ENCODE measurements around the gene PSME2.

The PSME2 gene, protein sequence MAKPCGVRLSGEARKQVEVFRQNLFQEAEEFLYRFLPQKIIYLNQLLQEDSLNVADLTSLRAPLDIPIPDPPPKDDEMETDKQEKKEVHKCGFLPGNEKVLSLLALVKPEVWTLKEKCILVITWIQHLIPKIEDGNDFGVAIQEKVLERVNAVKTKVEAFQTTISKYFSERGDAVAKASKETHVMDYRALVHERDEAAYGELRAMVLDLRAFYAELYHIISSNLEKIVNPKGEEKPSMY

DNA sequence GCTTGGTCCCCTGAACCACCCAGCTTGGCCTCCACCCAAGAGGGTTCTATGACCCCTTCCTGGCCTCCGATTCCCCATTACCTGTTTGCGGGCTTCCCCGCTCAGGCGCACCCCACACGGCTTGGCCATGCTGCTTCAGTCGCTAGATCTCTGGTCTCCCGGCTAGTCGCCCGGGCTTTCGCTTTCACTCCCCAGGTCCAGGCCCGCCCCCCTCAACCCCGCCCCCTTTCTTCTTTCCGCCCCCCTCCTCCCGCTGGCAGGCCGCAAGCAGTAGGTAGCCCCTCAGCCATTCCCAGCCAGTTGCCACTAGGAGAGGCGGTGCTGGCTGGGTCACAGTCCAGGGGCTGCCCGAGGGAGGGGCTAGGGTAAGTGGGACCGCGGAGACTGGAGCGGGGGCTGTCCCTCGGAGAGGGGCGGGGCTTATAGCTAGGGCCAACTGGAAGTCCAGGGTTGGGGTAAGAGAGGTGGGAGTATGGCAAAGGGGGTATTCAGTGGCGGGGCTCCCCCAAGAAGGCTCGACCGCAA, at the start of gene PSME2:
Gene PSME2 (minus strand): TSS at position 158 of the 525 bp plus-strand sequence. CDS start 29 bp downstream, at position 129.
- DNase-seq (ENCODE audit: low read depth in 2 of 2) = peak; percentile 93 to 95

DNA sequence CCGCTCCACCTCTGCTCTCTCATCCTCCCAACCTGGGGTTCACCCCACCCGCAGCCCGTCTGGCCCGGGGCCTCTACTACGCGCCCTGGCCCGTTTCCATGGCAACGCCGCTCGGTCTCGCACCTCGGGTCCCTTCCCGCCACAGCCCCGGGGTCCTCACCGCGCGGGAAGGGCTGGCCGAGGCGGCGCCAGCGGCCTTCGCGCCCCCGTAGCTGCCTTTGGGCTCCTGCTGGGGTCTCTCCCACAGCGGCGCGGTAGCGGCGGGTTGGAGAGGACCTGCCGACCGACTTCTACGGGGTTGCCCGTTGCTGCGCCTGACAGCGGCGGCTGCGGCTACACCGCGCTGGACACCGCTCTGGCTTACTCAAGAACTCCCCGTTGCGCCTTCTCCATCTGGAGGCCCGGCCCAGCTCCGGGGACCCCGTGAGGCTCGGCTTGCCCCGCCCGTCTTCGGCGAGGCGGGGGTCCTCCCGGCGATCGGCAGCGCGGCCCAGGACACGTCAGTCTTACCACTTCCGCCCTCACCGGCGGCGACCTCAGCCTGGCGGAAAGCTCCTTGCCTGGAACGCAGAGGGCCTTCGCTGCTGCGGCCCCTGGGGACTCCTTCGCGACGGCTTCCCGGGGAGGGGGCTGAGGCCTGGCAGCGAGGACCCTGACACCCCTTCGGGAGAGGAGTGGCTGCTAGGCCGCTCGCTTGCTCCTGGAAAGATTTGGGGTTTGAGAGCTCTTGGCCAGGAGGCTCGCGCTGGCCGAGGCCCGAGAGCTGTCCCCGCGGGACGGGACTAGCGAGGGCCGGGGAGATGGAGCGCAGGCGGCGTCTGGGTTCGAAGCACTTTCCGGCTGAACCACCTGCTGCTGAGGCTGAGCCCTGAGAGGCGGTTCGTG, 49.0 kb upstream of the PSME2 start, which contains the start of gene TM9SF1:
Gene TM9SF1 (minus strand): TSS at position 256 of the 885 bp plus-strand sequence. CDS start 422 bp downstream, outside the sequence.
- DNase-seq (ENCODE audit: low read depth in 2 of 2) = peak; percentile 80 to 83

DNA sequence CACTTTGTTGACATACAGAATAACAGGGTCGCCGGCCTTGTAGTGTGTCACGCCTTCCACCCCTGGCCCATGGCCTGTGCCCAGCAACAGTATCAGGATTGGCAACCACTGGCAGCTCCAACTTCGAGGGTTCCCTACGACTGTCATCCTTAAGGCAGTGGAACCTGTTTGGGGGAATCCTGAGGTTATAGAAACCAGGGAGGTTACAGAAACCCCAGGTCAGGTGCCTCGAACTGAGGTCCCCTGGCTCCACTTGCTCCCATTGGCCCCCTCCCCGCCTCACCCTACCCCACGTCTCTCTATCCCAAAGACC, 48.4 kb upstream of the PSME2 start:
- no peak for DNase-seq (ENCODE audit: low read depth in 2 of 2)

DNA sequence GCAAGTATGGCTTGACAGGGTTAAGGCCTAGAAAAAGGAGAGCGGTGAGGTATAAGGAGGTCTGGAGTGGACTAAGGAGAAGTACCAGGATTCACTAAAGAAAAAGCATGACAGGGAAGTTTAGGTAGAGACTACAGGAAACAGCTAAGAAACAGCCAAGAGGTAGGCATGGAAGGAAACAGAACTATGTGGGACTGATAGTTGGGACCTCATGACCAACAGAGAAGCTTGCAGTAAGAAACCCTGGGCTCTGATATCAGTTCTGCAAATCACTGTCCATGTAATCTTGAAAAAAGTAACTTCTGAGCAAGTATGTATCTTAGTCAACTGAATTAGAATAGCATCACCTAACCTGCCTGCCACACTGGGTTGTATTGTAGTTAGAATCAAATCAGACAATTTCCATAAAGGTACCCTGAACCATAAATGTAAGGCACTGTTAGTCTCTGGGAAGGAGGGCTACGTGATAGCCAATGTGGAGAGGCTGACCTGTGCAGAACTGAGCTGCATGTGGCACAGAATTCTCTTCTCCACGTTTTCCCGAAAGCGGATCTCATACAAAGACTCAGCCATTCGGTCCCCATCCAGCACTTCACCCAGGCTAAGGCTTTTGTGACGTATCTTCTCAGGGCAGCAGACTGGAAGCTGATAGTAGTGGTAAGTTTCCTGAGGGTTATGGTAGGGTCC, 47.9 kb upstream of the PSME2 start:
- no peak for DNase-seq (ENCODE audit: low read depth in 2 of 2)

DNA sequence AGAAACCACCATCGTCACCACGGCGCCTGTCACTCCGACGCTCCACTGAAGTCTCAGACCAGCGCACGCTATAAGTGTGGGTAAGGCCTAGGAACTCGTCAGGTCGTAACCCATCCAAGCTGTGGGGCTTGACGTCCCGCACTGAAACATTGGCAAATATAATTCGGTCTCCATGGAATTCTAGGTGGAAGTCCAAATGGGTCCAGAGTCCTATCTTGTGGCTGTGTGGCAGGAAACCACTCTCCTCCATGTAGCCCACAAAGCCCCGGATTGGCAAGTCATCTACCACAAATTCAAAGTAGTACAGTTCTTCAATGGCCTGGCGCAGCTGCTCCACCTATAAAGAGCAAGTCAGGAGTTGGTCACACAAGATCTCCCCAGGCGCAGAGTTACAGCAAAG, 46.5 kb upstream of the PSME2 start:
- no peak for DNase-seq (ENCODE audit: low read depth in 2 of 2)

DNA sequence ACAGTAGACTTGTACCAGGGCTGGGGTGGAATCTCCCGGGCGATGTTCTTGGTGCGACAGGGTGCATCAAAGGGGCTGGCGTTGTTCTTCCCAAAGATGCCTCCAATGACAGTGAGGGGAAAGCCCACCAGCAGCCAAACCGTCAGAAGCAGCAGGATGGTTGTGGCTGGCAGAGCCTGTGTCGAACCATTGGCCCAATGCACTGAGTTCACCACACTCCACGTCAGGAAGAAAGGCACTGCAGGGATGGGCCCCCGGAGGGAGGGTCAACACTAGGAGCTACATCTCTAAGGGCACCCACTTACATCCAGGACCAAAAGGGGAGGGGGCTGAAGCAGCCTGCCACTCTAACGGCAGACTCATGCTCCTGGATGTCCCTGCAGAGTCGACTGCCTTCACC, 44.0 kb upstream of the PSME2 start:
- DNase-seq (ENCODE audit: low read depth in 2 of 2) = no peak

DNA sequence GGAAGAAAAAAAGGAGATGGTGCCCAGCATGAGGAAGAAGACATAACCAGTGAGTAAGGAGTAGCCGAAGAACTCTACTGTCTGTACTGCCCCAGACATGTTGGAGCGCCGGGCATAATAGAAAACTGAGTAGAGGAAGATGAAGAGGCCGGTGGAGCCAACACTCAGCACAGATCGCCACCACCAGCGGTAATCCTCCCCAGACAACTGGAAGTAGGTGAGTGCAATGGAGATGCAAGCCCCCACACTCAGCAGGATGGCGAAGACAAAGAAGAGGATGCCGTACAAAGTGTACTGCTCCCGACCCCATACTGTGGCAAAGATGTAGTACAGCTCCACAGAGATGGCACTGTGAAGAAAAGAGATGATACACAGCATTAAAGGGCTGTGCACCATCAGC, 43.0 kb upstream of the PSME2 start:
- no peak for DNase-seq (ENCODE audit: low read depth in 2 of 2)

DNA sequence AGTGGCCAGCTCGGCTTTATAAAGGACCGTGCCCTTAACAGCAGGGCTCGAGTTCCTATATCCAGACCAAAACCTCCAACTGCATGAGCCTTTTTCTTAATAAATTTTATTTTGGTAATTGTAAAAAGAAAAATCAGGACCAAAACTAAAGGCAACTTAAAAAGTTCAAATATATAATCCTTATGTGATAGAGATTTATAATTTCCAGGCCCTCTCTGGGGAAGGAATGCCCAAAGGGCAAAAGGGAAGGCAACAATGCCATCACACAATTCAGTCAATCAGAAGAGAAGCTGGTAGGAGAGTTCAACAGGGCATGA, 42.6 kb upstream of the PSME2 start:
- no peak for DNase-seq (ENCODE audit: low read depth in 2 of 2)

DNA sequence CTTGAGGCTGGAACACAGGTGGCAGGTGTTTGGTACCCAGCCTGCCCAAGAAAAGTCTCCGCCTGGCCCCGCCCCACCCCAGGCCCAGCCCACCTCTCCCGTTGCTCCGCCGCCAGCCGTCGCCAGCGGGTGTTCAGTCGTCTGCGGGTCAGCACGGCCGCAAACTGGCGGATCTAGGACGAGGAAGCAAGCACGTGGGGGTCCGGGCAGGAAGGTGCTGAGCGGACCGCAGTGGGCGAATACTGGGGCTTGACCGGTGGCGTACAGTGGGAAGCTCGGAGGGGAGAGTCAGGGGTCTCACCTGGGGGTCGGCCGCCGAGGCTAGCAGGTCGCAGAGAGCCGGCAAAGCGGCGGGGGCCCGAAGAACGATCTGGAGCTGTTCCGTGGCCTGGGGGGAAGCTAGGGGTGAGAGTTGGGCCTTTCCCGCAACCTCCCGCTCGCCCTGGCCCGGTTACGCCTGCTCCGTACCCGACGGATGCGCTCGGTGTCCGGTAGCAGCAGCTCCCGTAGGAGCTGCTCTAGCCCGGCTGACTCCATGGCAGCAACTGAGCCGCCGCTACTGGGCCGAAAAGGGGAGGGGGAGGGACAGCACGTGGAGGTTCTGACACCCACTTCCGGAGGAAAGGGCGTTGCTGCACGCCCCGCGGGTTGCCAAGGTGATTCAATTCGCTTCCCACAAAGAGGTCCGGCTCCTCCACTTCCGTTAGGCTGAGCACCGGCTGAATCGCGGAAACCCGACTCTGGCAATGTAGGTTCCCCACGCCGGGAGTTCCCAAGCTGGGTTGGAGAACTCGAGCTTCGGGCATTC, 42.0 kb upstream of the PSME2 start, which contains the start of gene IPO4:
Gene IPO4 (minus strand): TSS at position 566 of the 808 bp plus-strand sequence. CDS start 29 bp downstream, at position 537.
- DNase-seq (ENCODE audit: low read depth in 2 of 2) = peak; percentile 92 to 93

DNA sequence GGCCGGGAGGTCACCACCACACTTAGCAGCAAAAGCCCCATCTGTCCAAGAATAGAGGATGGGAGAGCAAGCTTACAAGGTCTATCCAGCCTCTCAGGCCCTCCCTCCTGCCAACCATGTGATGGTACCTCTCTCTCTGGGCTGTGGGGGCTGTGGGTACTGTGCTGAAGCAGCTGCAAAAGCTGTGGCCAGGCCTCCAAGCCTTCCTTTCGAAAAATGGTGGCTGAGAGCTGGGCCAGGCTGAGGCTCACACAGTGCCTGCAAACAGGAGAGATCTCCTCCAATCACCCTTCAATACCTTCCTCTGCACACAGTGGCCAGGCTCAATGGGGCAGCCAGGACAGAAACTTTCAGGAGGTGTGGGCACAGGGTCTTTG, 41.1 kb upstream of the PSME2 start:
- no peak for DNase-seq (ENCODE audit: low read depth in 2 of 2)

DNA sequence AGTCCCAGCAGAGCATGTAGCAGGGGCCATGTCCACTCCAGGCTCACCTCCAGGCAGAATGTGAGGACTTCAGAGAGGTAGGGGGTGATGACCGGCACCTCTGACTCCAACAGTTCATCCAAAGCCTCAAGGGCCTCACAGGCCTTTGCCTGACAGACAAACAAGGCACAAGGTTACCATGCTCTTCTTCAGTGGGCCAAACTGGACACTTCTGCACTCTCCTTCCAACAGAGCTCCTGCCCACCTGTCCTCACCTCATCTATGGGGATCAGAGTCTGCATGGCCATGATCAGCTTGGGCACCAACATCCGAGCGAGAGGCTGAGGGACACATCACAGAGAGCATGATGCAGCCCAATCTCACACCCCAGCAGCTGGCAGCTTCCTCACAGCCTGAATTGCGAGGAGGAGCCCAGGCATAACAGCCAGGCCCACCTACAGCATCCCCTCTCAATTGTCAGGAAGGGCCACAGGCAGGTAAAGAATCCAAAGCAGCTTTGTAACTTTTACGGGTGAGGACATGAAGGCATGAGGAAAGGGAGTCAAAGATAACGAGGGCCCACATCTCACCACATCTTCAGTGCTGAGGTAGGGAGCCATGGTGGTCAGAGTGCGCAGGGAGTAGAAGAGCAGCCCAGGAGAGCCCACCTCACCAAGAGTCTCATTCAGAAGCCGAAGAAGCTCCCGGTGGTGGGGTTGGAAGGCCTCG, 40.6 kb upstream of the PSME2 start:
- no peak for DNase-seq (ENCODE audit: low read depth in 2 of 2)

DNA sequence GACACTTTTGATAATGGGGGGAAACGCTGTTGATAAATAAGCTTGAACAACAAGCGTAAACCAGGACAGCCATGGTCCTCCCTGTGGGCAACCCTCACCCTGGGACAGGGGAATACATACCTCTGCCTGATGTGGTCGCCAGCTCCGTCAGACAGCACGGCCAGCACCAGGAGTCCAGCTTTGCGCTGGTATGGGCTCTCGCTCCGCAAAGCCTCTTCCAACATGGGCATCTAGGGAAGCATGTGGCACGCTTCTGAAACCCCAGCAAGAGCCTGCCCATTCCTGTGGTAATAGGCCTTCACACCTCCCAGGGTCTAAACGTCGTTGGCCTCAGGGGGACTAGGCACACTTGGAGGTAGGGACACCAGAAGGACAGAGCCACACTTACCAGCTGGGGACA, 39.3 kb upstream of the PSME2 start:
- DNase-seq (ENCODE audit: low read depth in 2 of 2) = no peak

DNA sequence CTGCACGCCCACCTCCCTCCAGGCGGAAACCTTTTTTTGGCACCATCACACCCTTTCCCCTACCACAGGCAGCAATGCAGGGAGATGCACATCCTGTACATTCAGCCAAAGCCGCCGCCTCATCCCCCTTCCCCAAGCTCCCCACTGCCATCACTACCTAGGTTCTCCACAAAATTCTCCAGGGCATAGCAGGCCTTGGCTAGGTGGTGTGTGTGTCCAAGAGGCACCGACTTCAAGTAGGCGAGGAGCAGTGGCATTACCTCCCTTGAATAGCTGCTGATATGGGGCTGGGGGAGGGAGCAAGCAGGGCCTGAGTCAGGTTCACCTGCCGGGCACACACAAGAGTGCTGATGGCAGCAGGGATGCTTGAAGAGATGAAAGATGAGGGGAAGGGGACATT, 38.6 kb upstream of the PSME2 start:
- no peak for DNase-seq (ENCODE audit: low read depth in 2 of 2)

DNA sequence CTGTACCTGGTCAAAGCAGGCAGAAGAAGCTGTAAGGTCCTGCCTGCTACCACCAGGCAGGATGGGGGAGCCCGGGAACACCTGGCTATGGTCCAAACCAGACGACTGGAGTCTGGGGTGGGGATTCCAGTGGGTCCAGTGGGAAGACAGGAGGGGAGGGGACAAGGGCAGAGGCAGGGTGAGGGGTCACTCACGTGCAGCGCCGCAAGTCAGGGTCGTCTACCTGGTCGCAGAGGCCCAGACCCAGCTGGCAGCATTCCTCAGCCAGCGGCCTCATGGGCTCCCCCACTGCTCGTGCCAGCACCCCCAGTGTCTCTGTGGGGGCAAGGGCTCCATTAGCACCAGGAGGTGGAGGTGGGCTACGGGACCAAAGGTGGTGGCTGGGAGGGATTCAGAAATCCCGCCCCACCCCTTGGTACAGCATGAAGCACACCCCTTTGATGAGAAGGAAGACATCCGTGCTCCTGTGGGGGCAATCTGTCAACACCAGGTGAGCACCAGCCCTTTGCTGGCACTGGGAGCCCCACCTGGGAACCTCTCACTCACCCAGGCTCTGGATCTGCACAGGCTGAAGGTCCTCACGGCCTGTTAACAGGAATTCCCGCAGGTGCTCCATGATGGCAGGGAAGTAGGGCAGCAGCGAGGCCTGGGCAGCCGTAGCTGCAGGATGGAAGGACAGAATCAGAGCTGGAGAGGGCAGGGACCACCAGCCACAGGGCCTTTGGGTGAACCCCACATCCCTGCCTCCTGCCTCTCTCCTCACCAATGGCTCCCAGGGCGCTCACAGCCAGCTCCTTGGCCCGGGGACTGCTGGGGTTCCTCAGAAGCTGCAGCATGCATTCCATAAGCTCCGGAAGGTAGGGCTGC, 37.9 kb upstream of the PSME2 start:
- no peak for DNase-seq (ENCODE audit: low read depth in 2 of 2)

DNA sequence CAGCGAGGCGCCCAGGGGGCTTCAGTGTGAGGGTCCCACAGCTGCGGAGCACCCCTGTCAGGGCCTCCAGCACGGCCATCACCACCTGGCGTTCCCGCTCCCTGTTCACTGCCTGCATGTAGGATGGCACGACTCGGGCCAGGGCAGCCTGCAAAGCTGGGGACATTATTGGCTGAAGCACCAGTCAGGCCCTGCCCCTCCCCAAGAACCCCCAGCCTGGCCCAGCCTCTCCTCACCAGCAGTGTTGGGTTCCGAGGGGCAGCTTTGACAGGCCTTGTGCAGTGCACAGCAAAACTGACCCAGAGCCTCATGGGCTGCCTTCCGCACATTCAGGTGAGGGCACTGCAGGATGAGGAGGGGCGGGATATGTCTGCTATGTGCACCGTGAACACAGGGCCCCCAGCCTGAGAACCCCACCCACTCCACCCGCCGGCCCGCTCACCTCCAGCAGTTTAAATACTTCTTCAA, 36.6 kb upstream of the PSME2 start:
- no peak for DNase-seq (ENCODE audit: low read depth in 2 of 2)

DNA sequence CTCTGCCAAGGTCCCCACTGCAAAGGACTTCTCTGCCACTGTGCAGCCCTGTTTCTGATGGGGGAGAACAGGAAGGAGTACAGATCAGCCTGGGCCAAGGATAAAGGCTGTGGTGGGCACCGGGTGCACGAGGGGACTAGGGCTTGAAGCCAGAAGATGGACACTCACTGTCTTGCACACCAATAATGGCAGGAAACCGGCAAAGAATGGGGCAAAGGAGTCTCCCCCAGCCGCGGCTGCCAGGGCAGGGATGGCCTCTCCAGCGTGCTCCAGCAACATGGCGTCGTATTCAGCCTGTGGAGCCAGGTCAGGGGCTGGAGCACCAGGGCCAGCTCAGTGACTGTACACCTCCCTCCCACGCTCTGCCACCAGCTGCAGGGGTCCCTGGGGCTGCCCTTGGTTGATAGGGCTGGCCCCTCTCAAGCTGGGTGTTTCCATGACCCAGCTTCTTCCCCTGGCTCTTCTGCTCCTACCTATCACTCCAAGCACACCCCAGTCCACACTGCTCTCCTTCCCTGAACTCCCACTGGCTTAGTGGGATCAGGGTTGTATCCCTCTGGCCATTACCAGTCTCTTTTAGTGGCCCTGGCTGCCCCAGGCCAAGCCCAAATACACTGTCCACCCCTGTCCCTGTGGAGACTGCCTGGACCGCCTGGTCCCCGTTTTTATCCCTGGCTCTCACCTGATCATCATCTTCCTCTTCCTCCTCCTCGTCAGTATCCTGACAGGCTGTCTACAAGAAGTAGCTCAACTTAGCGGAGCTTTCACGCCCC, 35.9 kb upstream of the PSME2 start:
- no peak for DNase-seq (ENCODE audit: low read depth in 2 of 2)

DNA sequence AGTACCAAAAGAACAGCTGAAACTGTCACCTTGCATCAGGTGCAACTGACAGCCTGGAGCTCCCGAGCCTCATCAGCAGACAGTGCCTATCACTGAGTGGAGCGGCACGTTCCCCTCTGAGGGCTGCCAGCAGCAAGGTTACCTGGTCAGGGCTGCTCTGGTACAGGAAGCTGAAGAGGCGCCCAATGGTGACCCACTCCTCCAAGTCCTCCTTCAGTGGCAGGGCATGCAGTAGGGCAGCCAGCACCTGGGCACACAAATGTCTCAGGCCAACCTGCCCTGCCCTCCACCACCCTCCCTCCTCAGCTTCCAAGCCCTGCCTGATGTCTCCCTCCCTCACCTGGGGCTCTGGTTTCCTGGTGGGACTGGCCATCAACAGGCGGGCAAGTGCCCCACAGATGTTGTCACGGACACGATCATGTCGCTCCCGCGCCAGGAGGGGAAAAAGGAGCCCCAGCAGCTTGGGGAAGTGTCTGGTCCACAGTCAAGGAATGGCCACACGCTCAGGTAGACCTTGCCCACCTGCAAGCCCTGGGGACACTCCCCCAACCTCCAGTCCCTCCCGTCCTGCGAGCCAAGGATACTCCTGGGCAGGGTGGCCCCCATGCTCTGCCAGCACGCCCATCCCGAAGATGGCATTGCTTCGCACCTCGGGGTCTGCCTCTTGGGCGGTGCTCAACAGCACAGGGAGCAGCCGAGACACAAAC, 35.1 kb upstream of the PSME2 start:
- no peak for DNase-seq (ENCODE audit: low read depth in 2 of 2)
